Spleen (tissue), 11 donors: Measurements from ENCODE around the gene INTS3. TPM values are rescaled to one million over a fixed set of nuclear protein-coding genes. Genes with fewer than 3 reads are reported as not detected.
A peak's percentile ranks its signal among the peaks of the same experiment; 100 is the strongest.

Experiments
- DNase-seq: peaks from one replicate; pipeline ENCODE4 v3.0.0-alpha.2; 2020
- H3K27ac ChIP-seq, 8 donors: fragments of 200-600 bp; sonication (generic) in 7 of 8; 1 replicate in 4 of 8; 2 replicates in 4 of 8; pipeline versions ENCODE4 v1.5.0 to v1.8.0; 2016 to 2021; ENCODE audit warnings: inconsistent platforms in 4 of 8, mild to moderate bottlenecking in 4 of 8, moderate library complexity in 1 of 8
- H3K27me3 ChIP-seq, 7 donors: fragments of 200-600 bp; sonication (generic) in 6 of 7; replicated peaks in 1 of 7; 1 replicate in 4 of 7; 2 replicates in 3 of 7; pipeline versions ENCODE4 v1.5.0 to v1.8.0; 2016 to 2021; ENCODE audit warnings: inconsistent platforms in 3 of 7, mild to moderate bottlenecking in 1 of 7
- H3K36me3 ChIP-seq, 6 donors: fragments of 200-600 bp; sonication (generic) in 5 of 6; 1 replicate in 4 of 6; 2 replicates in 2 of 6; pipeline versions ENCODE4 v1.5.0 to v1.8.0; 2016 to 2021; ENCODE audit warnings: inconsistent platforms in 2 of 6
- H3K4me1 ChIP-seq, 6 donors: fragments of 200-600 bp; sonication (generic) in 5 of 6; 1 replicate in 3 of 6; 2 replicates in 3 of 6; pipeline versions ENCODE4 v1.5.0 to v1.8.0; 2016 to 2021; ENCODE audit warnings: inconsistent platforms in 3 of 6
- H3K4me3 ChIP-seq, 8 donors: fragments of 200-600 bp; sonication (generic) in 7 of 8; 1 replicate in 4 of 8; 2 replicates in 4 of 8; pipeline versions ENCODE4 v1.5.0 to v1.8.0; 2016 to 2021; ENCODE audit warnings: inconsistent platforms in 4 of 8, mild to moderate bottlenecking in 4 of 8, moderate library complexity in 2 of 8
- H3K9me3 ChIP-seq, 8 donors: fragments of 200-600 bp; sonication (generic) in 7 of 8; 1 replicate in 4 of 8; 2 replicates in 4 of 8; pipeline versions ENCODE4 v1.5.0 to v1.8.0; 2016 to 2021; ENCODE audit warnings: inconsistent platforms in 4 of 8
- POLR2A ChIP-seq, 3 donors: fragments of 450-650 bp; IDR thresholded peaks; one replicate each; pipeline ENCODE4 v1.5.1; 2017; ENCODE audit warnings: antibody characterized with exemption in 3 of 3, mild to moderate bottlenecking in 1 of 3
- POLR2AphosphoS5 ChIP-seq, 3 donors: sonication (generic); formaldehyde crosslinking; IDR thresholded peaks; one replicate each; pipeline ENCODE4 v1.5.1; 2017; ENCODE audit warnings: antibody characterized with exemption in 3 of 3
- WGBS, 5 donors: extraction: QIAGEN DNeasy Blood & Tissue Kit in 3 of 5; methylation state at CpG; one replicate each; pipeline versions ENCODE4 v1.1.5 to v1.1.7; 2013 to 2018; 5-methylcytosine and 5-hydroxymethylcytosine counted together
- intact Hi-C: fragments of 100-400 bp; cut with DNase I; formaldehyde crosslinking; loops from one replicate; pipeline ENCODE4 v1.15.0; 2023; ENCODE audit warnings: low total_unique reads
- polyA plus RNA-seq, 3 donors: library from polyadenylated mRNA; stranded (reverse); fragments of 200-250 nt; gene quantifications; one replicate each; pipeline ENCODE4 v1.2.1, GENCODE V29; 2013
- total RNA-seq, 7 donors: library from RNA; depleted of rRNA in 3 of 7; stranded (reverse); fragments of >200 nt in 3 of 7; fragmentation: NEBNext Ultra II Directional in 4 of 7; extraction: Animal tissue kit (Norgen Biotek cat#: 25700) in 4 of 7; gene quantifications; one replicate each; pipeline versions ENCODE4 v1.1.0 to v1.2.1, GENCODE V29; 2016 to 2021
- TF ChIP-seq, protein P1 (sequence below), 11 experiments: fragments of 200-600 bp in 7 of 11; fragments of 450-650 bp in 4 of 11; sonication (generic) in 4 of 11; IDR thresholded peaks in 8 of 11; conservative IDR thresholded peaks in 3 of 11; 1 replicate in 7 of 11; 2 replicates in 4 of 11; pipeline versions ENCODE4 v1.4.0 to v1.8.0; 2016 to 2021; ENCODE audit warnings: antibody characterized with exemption in 11 of 11, inconsistent platforms in 4 of 11, mild to moderate bottlenecking in 1 of 11
- donor health status: healthy with polysubstance abuse.
- donor health status: DM: no; HTN: no; CAD: no; lungs with moderate emphysema.
- donor health status: DM: no; HTN: no; CAD: no.
- donor health status: Bipolar disorder and iron deficiency.
- donor health status: healthy.
- donor health status: DM: no; HTN: no; CAD: no.
- donor health status: DM: yes; HTN: yes; CAD: no.

The INTS3 gene
- total and polyA plus RNA-seq, 10 donors = 24.7 to 66.2 (median 47.9) TPM

DNA sequence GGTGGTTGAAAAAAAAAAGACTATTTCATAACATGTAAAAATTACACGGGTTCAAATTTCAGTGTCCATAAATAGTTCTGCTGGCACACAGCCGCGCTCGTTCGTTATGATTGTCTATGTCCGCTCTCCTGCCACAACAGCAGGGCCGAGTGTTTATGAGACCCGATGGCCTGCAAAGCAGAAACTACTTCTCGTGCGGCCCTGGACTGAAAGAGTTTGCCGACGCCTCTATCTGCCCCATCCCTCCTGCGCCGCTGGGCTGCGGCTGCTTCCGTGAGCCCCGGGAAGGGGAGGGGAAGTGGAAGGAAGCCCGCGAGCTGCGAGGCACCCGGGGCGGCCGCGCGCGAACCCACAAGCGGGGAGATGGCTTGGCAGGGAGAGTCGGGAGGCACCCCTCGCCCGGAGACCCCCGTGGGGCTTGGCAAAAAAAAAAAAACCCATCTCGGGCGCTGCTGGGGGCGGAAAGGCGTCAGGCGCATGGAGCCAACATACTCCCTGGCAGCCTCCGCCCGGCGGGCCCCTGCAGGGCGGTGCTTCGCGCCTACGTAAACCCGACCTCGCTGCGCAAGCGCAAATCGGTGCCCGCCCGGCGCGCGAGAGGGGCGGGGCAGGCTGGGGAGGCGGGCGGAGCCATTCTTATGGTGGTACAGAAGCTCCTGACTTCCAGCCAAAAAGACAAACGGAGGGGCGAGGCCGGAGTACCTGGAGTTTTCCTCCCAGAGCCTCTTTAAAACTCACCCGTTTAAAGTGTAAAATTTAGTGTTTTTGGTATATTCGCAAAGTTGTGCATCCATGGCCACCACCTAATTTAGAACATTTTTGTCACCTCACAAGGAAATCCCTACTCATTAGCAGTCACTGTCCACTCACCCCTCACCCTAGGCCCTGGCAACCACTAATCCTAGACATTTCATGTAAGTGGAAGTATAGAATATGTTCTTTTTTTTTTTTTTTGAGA lies 55.7 kb downstream of the INTS3 start:
- no peaks in the 10 kb centered on the region for H3K9me3 ChIP-seq
- intact Hi-C loops = no loop called here
- peaks cover 5 to 59% (median 27%) of the 10 kb centered on the region in 6 donors for H3K4me1 ChIP-seq
- H3K4me3 ChIP-seq = peak overlapping the region; percentile 49 to 71 (median 56)
- H3K27ac ChIP-seq = peak overlapping the region; percentile 97 to 99 (median 98)
- TF ChIP-seq, protein P1, sequence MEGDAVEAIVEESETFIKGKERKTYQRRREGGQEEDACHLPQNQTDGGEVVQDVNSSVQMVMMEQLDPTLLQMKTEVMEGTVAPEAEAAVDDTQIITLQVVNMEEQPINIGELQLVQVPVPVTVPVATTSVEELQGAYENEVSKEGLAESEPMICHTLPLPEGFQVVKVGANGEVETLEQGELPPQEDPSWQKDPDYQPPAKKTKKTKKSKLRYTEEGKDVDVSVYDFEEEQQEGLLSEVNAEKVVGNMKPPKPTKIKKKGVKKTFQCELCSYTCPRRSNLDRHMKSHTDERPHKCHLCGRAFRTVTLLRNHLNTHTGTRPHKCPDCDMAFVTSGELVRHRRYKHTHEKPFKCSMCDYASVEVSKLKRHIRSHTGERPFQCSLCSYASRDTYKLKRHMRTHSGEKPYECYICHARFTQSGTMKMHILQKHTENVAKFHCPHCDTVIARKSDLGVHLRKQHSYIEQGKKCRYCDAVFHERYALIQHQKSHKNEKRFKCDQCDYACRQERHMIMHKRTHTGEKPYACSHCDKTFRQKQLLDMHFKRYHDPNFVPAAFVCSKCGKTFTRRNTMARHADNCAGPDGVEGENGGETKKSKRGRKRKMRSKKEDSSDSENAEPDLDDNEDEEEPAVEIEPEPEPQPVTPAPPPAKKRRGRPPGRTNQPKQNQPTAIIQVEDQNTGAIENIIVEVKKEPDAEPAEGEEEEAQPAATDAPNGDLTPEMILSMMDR (IDR thresholded peaks at IDR 0.05 in 8 of 11, conservative IDR thresholded peaks at IDR 0.05 in 3 of 11) = peak in 8 of 11 experiments; percentile 23 to 62 (median 40)
- TF ChIP-seq POLR2A (IDR thresholded peaks at IDR 0.05) (peak; percentile 66 to 90 (median 90)), POLR2AphosphoS5 (IDR thresholded peaks at IDR 0.05) (peak; percentile 100)
- 0 to 1% (median 0%) methylated on average over 48 to 61 of the region's 61 CpGs for WGBS, 5 donors
- no peaks in the 10 kb centered on the region for H3K27me3 ChIP-seq
- DNase-seq = peak; percentile 98
- H3K36me3 ChIP-seq = peaks cover 0 to 17% (median 2%) of the 10 kb centered on the region in 6 donors

DNA sequence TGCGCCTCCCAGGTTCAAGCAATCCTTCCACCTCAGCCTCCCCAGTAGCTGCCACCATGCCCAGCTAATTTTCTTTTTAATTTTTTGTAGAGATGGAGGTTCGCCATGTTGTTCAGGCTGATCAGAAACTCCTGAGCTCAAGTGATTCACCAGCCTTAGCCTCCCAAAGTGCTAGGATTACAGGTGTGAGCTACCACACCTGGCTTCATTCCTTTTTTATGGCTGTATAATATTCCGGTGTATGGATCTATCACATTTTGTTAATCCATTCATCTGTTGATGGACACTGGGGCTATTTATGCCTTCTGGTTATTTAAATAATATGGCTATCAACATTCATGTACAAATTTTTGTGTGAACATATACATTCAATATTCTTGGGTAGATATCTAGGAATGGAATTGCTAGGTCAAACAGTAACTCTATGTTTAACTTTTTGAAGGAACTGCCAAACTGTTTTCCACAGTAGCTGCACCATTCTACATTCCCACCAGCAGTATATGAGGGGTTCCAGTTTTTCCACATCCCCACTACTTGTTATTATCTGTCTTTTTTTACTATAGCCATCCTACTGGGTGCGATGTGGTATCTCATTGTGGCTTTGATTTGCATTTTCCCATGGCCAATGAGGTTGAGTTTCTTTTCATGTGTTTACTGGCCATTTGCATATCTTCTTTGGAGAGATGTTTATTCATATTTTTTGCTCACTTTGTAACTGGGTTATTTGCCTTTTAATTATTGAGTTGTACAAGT lies 58.4 kb downstream of the INTS3 start:
- Histone ChIP-seq H3K27me3 (no peaks in the 10 kb centered on the region), H3K9me3 (no peaks in the 10 kb centered on the region), H3K4me1 (peaks cover 14 to 63% (median 44%) of the 10 kb centered on the region in 6 donors), H3K27ac (no peak overlapping the region), H3K4me3 (no peak overlapping the region), H3K36me3 (no peaks in the 10 kb centered on the region)
- 91 to 97% (median 95%) methylated on average over 4 of the region's 4 CpGs for WGBS, 5 donors
- TF ChIP-seq POLR2AphosphoS5 (IDR thresholded peaks at IDR 0.05) (no peak), POLR2A (IDR thresholded peaks at IDR 0.05) (no peak)
- TF ChIP-seq, protein P1 (IDR thresholded peaks at IDR 0.05 in 8 of 11, conservative IDR thresholded peaks at IDR 0.05 in 3 of 11) = no peak
- intact Hi-C loops = no loop called here
- no peak for DNase-seq

DNA sequence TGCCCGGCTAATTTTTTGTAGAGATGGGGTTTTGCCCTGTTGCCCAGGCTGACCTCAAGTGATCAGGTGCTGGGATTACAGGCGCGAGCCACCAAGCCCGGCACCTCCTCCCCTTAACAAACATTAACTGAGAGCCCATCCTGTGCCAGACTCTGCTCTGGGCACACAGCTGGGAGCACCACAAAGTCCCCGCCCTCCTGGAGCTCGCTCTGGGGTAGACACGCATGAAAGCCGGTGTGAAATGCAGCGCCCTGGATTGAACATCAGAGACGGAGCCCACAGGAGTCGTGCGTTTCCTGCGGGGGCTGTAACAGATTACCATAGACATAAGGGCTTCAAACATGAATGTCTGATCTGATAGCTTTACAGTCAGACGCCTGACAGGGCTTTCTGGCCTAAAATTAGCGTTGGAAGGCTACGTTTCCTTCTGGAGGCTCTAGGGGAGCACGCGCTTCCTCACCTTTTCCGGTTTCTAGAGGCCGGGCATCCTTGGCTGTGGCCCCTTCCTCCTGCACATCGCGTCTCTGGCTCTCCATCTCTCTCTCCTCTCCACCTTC lies 61.7 kb downstream of the INTS3 start:
- Histone ChIP-seq H3K4me1 (peaks cover 15 to 56% (median 34%) of the 10 kb centered on the region in 6 donors), H3K9me3 (no peaks in the 10 kb centered on the region), H3K4me3 (peak overlapping the region in 6 of 8 donors; percentile 4 to 56 (median 14)), H3K36me3 (no peaks in the 10 kb centered on the region), H3K27me3 (no peaks in the 10 kb centered on the region), H3K27ac (peak overlapping the region; percentile 85 to 93 (median 92))
- 23 to 39% (median 26%) methylated on average over 22 of the region's 22 CpGs for WGBS, 5 donors
- peak; percentile 77 for DNase-seq
- TF ChIP-seq POLR2A (IDR thresholded peaks at IDR 0.05) = no peak
- peak in 1 of 3 donors; percentile 5 for TF ChIP-seq POLR2AphosphoS5 (IDR thresholded peaks at IDR 0.05)
- intact Hi-C loops = no loop called here

DNA sequence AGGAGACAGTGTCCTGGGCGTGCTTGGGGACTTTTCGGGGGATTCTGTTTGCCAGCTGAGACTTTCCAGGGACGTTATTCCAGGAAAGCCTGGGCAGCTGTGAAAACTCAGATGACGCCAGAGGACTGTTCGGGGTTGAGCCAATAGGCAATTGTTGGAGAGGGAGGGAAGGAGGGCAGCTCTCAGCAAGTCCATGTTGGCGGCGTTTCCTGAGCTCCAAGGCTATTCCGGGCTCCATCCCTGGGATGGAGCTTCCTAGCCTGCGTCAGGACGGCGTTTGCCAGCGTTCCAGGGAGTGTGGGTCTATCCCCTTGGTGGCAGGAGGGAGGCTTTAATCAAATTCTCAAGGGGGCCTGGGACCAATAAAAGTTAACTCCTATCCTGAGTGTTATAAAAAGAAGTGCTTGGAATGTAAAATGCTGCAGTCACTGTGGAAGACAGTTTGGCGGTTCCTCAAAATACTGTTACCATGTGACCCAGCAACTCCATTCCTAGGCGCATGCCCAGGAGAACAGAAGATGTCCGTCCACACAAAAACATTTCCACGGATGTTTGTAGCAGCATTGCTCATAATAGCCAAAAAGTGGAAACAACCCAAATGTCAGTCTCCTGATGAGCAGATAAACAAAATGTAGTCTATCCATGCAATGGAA lies 62.6 kb downstream of the INTS3 start:
- no peaks in the 10 kb centered on the region for H3K9me3 ChIP-seq
- TF ChIP-seq POLR2AphosphoS5 (IDR thresholded peaks at IDR 0.05) = peak; percentile 32 to 78 (median 78)
- peak in 1 of 3 donors; percentile 8 for TF ChIP-seq POLR2A (IDR thresholded peaks at IDR 0.05)
- TF ChIP-seq, protein P1 (IDR thresholded peaks at IDR 0.05 in 8 of 11, conservative IDR thresholded peaks at IDR 0.05 in 3 of 11) = no peak
- DNase-seq = peak; percentile 86
- no peaks in the 10 kb centered on the region for H3K27me3 ChIP-seq
- intact Hi-C loops = no loop called here
- H3K27ac ChIP-seq = peak overlapping the region; percentile 85 to 93 (median 92)
- peaks cover 15 to 55% (median 34%) of the 10 kb centered on the region in 6 donors for H3K4me1 ChIP-seq
- no peaks in the 10 kb centered on the region for H3K36me3 ChIP-seq
- peak overlapping the region in 6 of 8 donors; percentile 4 to 56 (median 14) for H3K4me3 ChIP-seq
- 30 to 61% (median 43%) methylated on average over 16 of the region's 16 CpGs for WGBS, 5 donors
